Left ventricle myocardium inferior (tissue), 1 donor: ENCODE measurements around the gene TPM4. TPM values are rescaled to one million over a fixed set of nuclear protein-coding genes. Genes with fewer than 3 reads are reported as not detected.

Experiments
- DNase-seq: peaks from one replicate; pipeline ENCODE4 v3.0.0-alpha.2; 2020
- H3K27ac ChIP-seq: fragments of 200-600 bp; replicated peaks from 2 replicates; pipeline ENCODE4 v1.8.0; 2021
- H3K27me3 ChIP-seq: fragments of 200-600 bp; 2 replicates; pipeline ENCODE4 v1.8.0; 2021; ENCODE audit warnings: low read depth
- H3K36me3 ChIP-seq: fragments of 200-600 bp; 2 replicates; pipeline ENCODE4 v1.8.0; 2021
- H3K4me1 ChIP-seq: fragments of 200-600 bp; 2 replicates; pipeline ENCODE4 v1.8.0; 2021
- H3K4me3 ChIP-seq: fragments of 200-600 bp; 2 replicates; pipeline ENCODE4 v1.8.0; 2021; ENCODE audit warnings: mild to moderate bottlenecking, moderate library complexity
- H3K9me3 ChIP-seq: fragments of 200-600 bp; replicated peaks from 2 replicates; pipeline ENCODE4 v1.8.0; 2021
- intact Hi-C: fragments of 100-400 bp; cut with micrococcal nuclease; formaldehyde crosslinking; loops from one replicate; pipeline ENCODE4 v1.11.0; 2022
- total RNA-seq: library from RNA; stranded (reverse); fragmentation: NEBNext Ultra II Directional; extraction: Animal tissue kit (Norgen Biotek cat#: 25700); gene quantifications from one replicate; pipeline ENCODE4 v1.2.1, GENCODE V29; 2021
- TF ChIP-seq, protein P1 (sequence below): fragments of 200-600 bp; IDR thresholded peaks from 2 replicates; pipeline ENCODE4 v1.8.0; 2021; ENCODE audit warnings: antibody characterized with exemption, mild to moderate bottlenecking, borderline replicate concordance
- donor health status: DM: no; HTN: yes; CAD: no; lungs with severe emphysema.

The TPM4 gene
- total RNA-seq, 1 donor from 2014 or later = 69.6 TPM

DNA sequence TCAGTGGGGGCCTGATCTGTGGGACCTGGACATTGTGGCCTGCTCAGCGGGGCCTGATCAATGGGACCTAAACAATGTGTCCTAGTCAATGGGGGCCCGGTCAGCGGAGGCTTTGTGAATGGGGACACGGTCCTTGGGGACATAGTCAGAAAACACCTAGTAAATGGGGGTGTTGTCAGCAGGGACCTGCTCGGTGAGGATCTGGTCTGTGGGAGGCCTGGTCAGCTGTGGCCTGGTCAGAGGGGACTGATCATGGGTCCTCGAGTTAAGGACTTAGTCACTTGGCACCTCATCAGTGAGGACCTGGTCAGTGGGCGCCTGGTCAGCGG lies 44.5 kb upstream of the TPM4 start:
- H3K4me1 ChIP-seq = no peaks in the 10 kb centered on the region
- H3K36me3 ChIP-seq = no peaks in the 10 kb centered on the region
- TF ChIP-seq, protein P1, sequence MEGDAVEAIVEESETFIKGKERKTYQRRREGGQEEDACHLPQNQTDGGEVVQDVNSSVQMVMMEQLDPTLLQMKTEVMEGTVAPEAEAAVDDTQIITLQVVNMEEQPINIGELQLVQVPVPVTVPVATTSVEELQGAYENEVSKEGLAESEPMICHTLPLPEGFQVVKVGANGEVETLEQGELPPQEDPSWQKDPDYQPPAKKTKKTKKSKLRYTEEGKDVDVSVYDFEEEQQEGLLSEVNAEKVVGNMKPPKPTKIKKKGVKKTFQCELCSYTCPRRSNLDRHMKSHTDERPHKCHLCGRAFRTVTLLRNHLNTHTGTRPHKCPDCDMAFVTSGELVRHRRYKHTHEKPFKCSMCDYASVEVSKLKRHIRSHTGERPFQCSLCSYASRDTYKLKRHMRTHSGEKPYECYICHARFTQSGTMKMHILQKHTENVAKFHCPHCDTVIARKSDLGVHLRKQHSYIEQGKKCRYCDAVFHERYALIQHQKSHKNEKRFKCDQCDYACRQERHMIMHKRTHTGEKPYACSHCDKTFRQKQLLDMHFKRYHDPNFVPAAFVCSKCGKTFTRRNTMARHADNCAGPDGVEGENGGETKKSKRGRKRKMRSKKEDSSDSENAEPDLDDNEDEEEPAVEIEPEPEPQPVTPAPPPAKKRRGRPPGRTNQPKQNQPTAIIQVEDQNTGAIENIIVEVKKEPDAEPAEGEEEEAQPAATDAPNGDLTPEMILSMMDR = no peak
- peaks cover 6% of the 10 kb centered on the region for H3K27me3 ChIP-seq
- no peaks in the 10 kb centered on the region for H3K9me3 ChIP-seq
- H3K4me3 ChIP-seq = no peak overlapping the region
- H3K27ac ChIP-seq = no peak overlapping the region
- intact Hi-C loops = no loop called here
- no peak for DNase-seq

- Histone ChIP-seq H3K4me1 (no peaks in the 10 kb centered on the region), H3K9me3 (no peaks in the 10 kb centered on the region), H3K36me3 (no peaks in the 10 kb centered on the region), H3K27ac (no peak overlapping the region), H3K27me3 (peaks cover 13% of the 10 kb centered on the region), H3K4me3 (no peak overlapping the region)
- no peak for DNase-seq
- intact Hi-C loops = no loop called here
- TF ChIP-seq, protein P1 = no peak
Observed at GRCh38 chr19:16032509-16033135, 43.7 kb upstream of the TPM4 start.

DNA sequence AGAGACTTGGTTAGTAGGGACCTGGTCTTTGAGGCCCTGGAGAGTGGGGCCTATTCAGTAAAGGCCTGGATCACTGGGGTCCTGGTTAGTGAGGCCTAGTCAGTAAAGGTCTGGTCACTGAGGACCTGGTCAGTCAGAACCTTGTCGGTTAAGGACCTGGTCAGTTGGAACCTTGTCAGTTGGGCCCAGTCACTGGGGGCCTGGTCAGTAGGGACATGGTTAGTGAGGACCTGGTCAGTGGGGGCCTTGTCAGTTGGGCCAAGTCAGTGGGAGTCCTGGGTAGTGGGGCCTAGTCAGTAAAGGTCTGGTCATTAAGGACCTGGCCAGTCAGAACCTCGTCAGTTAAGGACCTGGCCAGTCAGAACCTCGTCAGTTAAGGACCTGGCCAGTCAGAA lies 43.2 kb upstream of the TPM4 start:
- no peak overlapping the region for H3K27ac ChIP-seq
- H3K27me3 ChIP-seq = peaks cover 17% of the 10 kb centered on the region
- intact Hi-C loops = no loop called here
- no peaks in the 10 kb centered on the region for H3K4me1 ChIP-seq
- H3K9me3 ChIP-seq = no peaks in the 10 kb centered on the region
- no peak overlapping the region for H3K4me3 ChIP-seq
- H3K36me3 ChIP-seq = no peaks in the 10 kb centered on the region
- DNase-seq = no peak
- TF ChIP-seq, protein P1 = no peak

GRCh38 chr19:16033721-16034120 lies 42.6 kb upstream of the TPM4 start:
- Histone ChIP-seq H3K36me3 (no peaks in the 10 kb centered on the region), H3K4me3 (no peak overlapping the region), H3K9me3 (no peaks in the 10 kb centered on the region), H3K27ac (no peak overlapping the region), H3K27me3 (peaks cover 19% of the 10 kb centered on the region), H3K4me1 (no peaks in the 10 kb centered on the region)
- no peak for DNase-seq
- intact Hi-C loops = no loop called here
- TF ChIP-seq, protein P1 = no peak

GRCh38 chr19:16034180-16034579 lies 42.1 kb upstream of the TPM4 start:
- no peak for DNase-seq
- Histone ChIP-seq H3K9me3 (no peaks in the 10 kb centered on the region), H3K4me1 (no peaks in the 10 kb centered on the region), H3K4me3 (no peak overlapping the region), H3K36me3 (no peaks in the 10 kb centered on the region), H3K27me3 (peaks cover 23% of the 10 kb centered on the region), H3K27ac (no peak overlapping the region)
- intact Hi-C loops = no loop called here
- TF ChIP-seq, protein P1 = no peak
